Suprapubic skin (tissue), 3 donors: ENCODE results near the gene XRCC6.

Experiments used
- POLR2A ChIP-seq, 2 donors: fragments of 450-650 bp; IDR thresholded peaks; one replicate each; pipeline ENCODE4 v1.6.1; 2017; ENCODE audit warnings: antibody characterized with exemption in 2 of 2, mild to moderate bottlenecking in 2 of 2, moderate library complexity in 2 of 2
- TF ChIP-seq, protein P1 (sequence below), 2 donors: fragments of 200-600 bp in 1 of 2; fragments of 450-650 bp in 1 of 2; sonication (generic) in 1 of 2; IDR thresholded peaks; one replicate each; pipeline ENCODE4 v1.5.1; 2016 to 2019; ENCODE audit warnings: antibody characterized with exemption in 2 of 2, mild to moderate bottlenecking in 1 of 2, moderate library complexity in 1 of 2

- TF ChIP-seq, protein P1, sequence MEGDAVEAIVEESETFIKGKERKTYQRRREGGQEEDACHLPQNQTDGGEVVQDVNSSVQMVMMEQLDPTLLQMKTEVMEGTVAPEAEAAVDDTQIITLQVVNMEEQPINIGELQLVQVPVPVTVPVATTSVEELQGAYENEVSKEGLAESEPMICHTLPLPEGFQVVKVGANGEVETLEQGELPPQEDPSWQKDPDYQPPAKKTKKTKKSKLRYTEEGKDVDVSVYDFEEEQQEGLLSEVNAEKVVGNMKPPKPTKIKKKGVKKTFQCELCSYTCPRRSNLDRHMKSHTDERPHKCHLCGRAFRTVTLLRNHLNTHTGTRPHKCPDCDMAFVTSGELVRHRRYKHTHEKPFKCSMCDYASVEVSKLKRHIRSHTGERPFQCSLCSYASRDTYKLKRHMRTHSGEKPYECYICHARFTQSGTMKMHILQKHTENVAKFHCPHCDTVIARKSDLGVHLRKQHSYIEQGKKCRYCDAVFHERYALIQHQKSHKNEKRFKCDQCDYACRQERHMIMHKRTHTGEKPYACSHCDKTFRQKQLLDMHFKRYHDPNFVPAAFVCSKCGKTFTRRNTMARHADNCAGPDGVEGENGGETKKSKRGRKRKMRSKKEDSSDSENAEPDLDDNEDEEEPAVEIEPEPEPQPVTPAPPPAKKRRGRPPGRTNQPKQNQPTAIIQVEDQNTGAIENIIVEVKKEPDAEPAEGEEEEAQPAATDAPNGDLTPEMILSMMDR (IDR thresholded peaks at IDR 0.05) = no peak
- no peak for TF ChIP-seq POLR2A (IDR thresholded peaks at IDR 0.05)
Measured at GRCh38 chr22:41713004-41713403, 91.9 kb downstream of the XRCC6 start.
